GM18870 (cell line): ENCODE data around the gene GAB1.

Source experiments
- ATAC-seq: cut with Tn5 transposase; IDR thresholded peaks from one replicate; pipeline ENCODE4 v1.9.1; 2021; ENCODE audit warnings: moderate library complexity; ENCODE audit not compliant: unreplicated experiment

The GAB1 gene

GRCh38 chr4:143336781-143337599 lies at the start of gene GAB1:
Gene GAB1, plus strand, starts transcription at chr4:143336876. Its CDS starts 313 bp downstream, at chr4:143337189.
- ATAC-seq: peak; percentile 54

- no peak for ATAC-seq
Observed at GRCh38 chr4:143287572-143287923, 49.1 kb upstream of the GAB1 start.

- no peak for ATAC-seq
Observed at GRCh38 chr4:143288171-143288570, 48.5 kb upstream of the GAB1 start.

GRCh38 chr4:143289370-143289769 lies 47.3 kb upstream of the GAB1 start:
- ATAC-seq: no peak

GRCh38 chr4:143291314-143291713 lies 45.4 kb upstream of the GAB1 start:
- ATAC-seq: no peak

- no peak for ATAC-seq
Observed at GRCh38 chr4:143292858-143293257, 43.8 kb upstream of the GAB1 start.

- ATAC-seq: no peak
Observed at GRCh38 chr4:143294310-143294709, 42.4 kb upstream of the GAB1 start.

GRCh38 chr4:143294710-143295275 lies 41.9 kb upstream of the GAB1 start:
- ATAC-seq: no peak

- ATAC-seq: no peak
Observed at GRCh38 chr4:143296397-143297067, 40.1 kb upstream of the GAB1 start.

GRCh38 chr4:143300860-143301259 lies 35.8 kb upstream of the GAB1 start:
- ATAC-seq: no peak

GRCh38 chr4:143302536-143302935 lies 34.1 kb upstream of the GAB1 start:
- ATAC-seq: no peak

- ATAC-seq: no peak
Observed at GRCh38 chr4:143306788-143307187, 29.9 kb upstream of the GAB1 start.

- no peak for ATAC-seq
Observed at GRCh38 chr4:143307531-143307930, 29.1 kb upstream of the GAB1 start.

GRCh38 chr4:143308377-143308776 lies 28.3 kb upstream of the GAB1 start:
- ATAC-seq: no peak

- no peak for ATAC-seq
Observed at GRCh38 chr4:143311924-143312323, 24.8 kb upstream of the GAB1 start.

- no peak for ATAC-seq
Observed at GRCh38 chr4:143313521-143313920, 23.2 kb upstream of the GAB1 start.

- ATAC-seq: no peak
Observed at GRCh38 chr4:143313996-143314395, 22.7 kb upstream of the GAB1 start.

- no peak for ATAC-seq
Observed at GRCh38 chr4:143320113-143320512, 16.6 kb upstream of the GAB1 start.

- no peak for ATAC-seq
Observed at GRCh38 chr4:143326735-143327134, 9.9 kb upstream of the GAB1 start.

- ATAC-seq: no peak
Observed at GRCh38 chr4:143329985-143330384, 6.7 kb upstream of the GAB1 start.

- peak; percentile 24 for ATAC-seq
Observed at GRCh38 chr4:143335979-143336780, 496 bp upstream of the GAB1 start.
